Measurements from ENCODE around the gene GNG4.
"Not testable (repeated sequence)": the region's sequence is repeated elsewhere in the genome, so short reads cannot be mapped to it uniquely, and the experiment has no call there.

Gene GNG4

DNA sequence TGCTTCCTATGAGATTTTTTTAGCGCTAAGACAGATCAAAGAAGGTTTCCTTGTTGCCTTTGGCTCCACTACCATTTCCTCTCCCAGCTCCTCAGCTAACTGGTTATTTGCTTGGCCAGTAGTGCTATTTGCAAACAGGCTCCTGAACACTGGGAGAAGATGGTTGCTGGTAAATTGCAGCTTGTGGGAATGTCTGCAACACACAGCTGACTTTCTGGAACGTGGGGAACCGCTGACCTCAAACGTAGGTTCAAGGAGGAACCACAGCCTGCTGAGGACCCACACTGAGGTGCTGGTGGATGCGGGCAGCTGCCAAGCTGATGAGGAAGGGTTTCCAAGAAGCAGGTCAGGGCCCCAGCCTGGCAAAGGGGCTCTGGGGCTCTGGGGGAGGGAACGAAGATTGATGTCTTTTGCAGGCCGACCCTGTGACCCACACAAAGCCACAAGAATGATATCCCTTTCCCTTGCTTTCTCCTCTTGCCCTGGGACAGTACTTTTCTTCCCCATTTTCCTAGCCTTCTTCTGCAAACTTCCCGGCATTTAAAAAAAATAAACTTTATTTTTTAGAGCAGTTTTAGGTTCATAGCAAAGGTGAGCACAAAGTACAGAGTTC, 24.8 kb downstream of the GNG4 start:
- DNase-seq, result no peak

DNA sequence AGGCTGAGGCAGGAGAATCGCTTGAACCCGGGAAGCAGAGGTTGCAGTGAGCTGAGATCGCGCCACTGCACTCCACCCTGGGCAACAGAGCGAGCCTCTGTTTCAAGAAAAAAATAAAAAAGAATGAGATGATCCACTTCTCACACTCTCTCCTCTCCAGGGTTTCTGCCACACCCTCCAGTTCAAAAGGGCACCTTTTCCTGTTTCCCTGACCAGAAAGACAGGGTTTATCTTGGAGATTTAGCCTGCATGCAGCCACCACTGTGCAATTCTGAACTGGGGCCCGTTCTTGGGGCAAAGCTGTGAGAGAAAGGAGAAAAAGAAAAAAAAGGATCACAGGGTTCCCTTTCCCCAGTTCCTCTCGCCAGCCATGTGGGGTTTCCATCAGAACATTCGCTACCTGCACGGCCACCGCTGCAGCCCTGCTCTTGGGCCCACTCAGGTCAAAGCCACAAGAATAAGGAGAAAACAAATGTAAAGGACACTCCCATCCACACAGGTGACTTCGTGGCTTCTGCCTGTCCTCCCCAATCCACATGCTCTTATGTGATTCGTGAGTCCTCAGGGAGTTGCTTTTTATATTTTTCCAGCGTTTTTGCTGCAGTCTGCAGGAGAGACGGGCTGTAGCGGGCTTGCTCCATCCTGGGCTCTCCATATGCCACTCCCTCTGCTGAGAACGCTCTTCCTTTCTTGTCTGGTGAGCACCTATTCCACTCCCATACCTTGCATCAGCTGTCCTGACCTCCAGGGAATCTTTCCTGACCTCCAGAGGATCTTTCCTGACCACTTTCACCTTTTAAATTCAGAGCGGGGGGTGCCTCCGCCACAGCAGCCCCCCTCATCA, 26.4 kb downstream of the GNG4 start:
- no peak for DNase-seq

DNA sequence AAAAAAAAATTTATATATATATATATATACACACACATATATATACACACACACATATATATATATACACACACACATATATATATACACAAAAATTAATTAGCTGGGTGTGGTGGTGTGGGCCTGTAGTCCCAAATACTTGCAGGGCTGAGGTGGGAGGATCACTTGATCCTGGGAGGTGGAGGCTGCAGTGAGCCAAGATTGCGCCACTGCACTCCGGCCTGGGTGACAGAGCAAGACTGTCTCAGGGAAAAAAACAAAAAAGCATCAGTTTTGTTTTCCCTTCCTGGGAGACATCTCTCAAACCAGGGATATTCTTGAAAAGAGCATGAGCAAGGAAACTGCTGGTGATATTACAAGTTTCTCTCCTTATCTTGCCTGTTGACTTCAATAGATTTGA, 30.4 kb downstream of the GNG4 start:
- DNase-seq, result not testable (repeated sequence)

DNA sequence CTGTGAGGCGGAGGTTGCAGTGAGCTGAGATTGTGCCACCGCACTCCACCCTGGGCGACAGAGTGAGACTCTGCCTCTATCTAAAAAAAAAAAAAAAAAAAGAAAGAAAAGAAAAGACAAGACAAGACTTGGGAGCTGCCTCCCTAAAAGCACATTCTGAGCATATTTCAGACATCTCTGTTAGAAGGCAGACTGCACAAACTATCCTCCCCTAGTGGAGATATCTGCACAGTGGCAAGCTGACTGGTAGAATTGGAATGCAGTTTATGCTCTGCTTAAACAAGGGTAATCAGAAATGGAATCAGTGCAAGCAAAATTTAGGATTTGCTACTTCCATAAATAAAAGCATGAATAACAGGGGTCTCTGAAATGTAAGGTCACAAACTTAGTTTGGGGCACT, 31.8 kb downstream of the GNG4 start:
- DNase-seq, result no peak

DNA sequence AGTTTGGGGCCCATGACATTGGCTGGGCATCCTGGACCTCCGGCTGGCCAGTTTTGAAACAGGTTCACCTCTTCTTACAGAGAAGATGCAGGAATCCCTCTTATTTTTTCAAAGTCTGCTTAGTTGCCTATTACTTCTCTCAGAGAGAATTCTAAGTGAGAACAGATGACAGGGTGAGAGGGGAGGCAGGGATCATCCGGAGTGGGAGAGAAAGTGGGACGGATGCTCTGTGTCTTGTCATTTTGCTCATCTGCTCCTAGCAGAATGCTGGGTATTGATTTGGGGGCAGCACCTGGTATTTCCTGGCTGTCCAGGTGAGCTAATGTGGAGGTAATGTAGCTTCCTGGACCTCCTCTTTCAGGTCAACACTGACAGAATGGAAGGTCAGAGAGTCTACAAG, 32.4 kb downstream of the GNG4 start:
- no peak for DNase-seq

DNA sequence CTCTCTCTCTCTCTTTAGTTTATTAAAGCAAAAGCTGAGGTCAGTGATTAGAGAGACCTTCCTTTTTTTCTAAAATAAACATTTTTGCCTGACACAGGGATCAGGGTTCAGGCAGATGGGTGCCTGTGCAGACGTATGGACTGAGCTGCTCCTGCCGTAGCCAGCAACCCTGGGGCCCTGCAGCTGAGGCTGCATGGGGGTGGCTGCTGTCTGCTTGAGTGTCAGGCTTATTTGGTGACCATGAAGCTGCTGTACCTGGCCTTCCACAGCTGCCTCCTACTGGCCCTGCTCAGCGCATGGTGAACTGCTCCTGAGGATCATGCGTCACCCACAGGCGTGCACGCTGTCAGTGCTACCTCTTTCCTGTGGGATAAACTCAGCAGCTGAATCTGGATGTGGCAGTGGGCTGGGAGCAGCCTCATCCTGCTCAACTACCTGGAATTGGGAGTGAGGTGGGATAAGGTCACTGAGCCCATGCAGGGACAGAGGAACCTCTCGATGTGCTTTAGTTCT, 35.1 kb downstream of the GNG4 start:
- no peak for DNase-seq

DNA sequence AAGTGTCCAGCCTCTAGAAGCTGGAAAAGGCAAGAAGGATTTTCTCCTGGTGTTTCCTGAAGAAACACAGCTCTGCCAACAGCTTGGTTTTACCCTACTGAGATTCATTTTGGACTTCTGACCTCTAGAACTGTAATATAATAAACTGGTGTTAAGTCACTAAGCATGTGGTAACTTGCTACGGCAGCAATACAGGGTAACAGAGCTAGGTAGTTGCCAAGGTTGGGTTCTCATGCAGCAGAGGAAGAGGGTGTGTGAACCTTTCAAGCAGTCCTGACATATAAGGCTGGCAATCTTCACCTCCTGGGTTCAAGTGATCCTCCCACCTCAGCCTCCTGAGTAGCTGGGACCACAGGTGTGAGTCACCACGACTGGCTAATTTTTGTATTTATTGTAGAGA, 36.0 kb downstream of the GNG4 start:
- no peak for DNase-seq

DNA sequence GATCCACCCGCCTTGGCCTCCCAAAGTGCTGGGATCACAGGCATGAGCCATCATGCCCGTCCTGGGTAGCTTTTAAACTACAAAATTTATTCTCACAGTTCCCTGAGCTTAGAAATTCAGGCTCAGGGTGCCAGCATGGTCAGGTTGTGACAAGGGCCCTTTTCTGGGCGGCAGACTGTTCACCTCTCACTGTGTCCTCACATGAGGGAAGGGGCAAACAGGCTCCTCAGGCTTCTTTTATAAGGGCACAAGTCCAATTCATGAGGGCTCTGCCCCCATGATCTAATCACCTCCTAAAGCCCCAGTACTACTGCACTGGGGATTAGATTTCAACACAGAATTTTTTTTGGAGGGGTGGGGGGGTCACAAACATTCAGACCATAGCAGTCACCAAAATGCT, 36.8 kb downstream of the GNG4 start:
- DNase-seq, result no peak

DNA sequence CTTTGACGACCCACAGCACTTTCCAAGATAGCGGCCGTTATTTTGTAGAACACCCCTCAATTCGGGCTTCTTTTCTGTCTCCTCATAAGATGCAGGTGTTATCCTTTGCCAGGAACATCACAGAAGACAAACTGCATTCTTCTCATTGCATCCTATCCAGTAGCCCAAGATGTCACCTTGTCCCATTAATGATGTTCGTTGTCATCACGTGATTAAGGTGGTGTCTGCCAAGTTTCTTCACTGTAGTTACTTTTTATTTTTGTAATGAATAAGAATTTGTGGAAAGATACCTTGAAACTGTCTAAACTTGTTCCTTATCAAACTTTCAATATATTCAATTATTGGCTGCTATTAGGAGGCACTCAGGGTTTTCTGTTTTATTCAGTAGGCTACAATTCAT, 39.4 kb downstream of the GNG4 start:
- DNase-seq, result no peak

DNA sequence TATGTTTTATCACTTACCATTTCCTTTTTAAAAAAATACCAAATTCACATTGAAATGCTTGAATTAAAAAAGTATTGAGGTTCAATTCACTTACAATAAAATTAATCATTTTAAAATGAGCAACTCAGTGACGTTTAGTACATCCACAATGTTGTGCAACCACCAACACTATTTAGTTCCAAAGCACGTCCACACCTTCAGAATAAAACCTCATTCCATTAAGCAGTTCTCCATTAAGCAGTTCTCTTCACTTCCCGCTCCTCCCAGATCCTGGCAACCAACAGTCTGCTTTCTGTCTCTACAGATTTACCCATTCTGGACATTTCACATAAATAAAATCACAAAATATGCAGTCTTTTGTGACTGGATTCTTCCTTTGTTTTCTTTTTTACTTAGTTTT, 41.3 kb downstream of the GNG4 start:
- DNase-seq, result no peak

DNA sequence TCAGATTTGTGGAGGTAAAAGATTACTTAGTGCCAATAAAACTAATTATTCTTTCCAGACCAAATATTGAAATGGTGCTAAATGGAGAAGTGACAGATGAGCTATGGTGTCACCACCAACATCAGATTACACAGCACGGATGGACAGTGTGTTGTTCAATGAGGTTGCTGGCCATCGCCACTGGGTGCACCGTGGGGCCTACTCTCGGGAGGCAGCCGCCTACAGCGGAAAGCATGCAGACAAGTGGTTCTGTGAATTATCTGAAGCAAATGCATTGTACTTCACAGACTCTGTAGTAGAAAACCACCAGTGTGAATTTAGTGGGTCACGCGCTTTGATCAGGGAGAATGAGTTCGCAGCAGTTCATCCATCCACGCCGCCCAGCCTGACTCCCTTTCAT, 42.3 kb downstream of the GNG4 start:
- no peak for DNase-seq

DNA sequence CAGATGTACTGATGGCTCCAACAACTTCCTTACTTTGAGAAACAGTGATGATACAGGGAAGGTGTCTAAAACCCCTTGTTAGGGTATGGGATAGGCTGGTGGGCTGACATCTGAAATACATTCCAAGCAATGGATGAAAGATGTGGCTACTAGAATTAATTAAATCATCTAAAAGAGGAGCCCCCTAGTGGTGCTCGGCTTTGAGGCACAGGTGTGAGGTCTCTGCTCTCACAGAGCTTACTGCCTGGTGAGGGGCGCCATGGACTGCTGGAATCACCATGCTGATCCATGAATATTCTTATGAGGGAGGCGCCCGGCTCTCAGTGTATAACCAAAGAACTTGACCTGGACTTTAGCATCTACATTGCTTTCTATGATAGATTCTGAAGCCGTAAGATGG, 48.5 kb downstream of the GNG4 start:
- peak; percentile 18 to 47 for DNase-seq

DNA sequence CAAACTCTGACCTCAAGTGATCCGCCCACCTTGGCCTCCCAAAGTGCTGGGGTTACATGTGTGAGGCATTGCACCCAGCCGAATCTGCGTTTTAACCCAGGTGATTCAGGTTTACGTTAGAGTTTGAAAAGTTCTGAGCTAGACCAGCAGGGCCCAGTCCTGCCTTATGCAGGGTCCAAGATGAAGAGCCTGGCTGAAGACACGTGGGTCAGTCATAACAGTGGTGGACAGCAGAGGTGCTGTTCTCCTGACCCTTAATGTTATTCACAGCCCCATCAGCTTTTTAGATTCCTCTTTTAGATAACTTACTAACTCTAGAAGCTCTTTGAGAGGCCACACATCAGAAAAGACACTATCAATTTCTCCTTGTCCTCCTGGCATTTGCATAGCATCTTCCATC, 50.0 kb downstream of the GNG4 start:
- DNase-seq, result no peak

DNA sequence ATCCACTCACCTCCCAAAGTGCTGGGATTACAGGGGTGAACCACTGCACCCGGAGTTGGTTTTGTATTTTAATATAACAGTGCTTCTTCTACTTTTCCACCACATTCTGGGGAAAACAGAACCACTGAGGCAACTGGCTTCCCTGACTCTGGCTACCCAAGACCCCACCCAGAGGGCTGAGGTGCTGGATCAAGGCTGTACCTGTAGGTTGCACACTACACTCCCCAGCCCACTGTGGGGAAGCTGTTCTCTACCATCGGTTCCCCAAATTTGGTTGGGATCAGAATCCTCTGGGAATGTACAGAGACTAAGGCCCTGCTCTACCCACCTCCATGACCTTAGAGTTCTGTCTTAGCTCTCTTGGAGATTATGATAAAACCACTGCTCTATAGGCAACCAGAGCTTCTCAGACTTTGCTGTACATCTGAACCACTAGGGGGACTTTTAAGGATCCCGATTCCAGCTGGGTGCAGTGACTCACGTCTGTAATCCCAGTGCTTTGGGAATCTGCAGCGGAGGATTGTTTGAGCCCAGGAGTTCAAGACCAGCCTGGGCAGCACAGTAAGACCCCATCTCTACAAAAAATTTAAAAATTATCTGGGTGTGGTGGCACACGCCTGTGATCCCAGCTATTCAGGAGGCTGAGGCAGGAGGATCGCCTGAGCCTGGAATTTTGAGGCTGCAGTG, 51.6 kb downstream of the GNG4 start:
- DNase-seq, result peak in 1 of 2 experiments; percentile 23

DNA sequence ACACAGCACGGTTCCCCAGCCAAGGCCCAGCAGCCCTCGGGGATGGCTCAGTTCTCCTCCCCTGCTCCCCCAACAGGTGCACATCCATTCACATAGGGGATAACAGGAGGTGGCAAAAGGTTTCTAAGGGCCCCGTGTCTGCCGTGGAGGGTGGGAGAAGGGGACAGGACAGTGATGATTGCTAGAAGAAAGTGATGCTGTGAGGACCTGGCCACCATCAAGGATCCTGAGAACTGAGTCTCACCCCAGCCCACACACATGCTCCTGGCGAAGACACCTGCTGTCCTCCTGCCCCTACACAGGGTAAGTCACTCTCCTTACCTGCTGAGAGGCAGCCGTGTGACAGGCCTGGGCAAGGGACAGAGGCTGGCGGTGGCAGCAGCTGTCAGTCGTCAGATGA, 54.5 kb downstream of the GNG4 start:
- no peak for DNase-seq

DNA sequence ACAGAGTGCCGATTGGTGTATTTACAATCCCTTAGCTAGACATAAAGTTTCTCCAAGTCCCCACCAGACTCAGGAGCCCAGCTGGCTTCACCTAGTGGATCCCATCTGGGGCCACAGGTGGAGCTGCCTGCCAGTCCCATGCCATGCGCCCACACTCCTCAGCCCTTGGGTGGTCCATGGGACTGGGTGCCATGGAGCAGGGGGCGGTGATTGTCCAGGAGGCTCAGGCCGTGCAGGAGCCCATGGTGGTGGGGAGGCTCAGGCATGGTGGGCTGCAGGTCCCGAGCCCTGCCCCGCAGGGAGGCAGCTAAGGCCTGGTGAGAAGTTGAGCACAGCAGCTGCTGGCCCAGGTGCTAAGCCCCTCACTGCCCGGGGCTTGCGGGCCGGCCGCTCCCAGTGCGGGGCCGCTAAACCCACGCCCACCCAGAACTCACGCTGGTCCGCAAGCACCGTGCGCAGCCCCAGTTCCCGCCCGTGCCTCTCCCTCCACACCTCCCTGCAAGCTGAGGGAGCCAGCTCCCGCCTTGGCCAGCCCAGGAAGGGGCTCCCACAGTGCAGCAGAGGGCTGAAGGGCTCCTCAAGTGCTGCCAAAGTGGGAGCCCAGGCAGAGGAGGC, 55.2 kb downstream of the GNG4 start:
- not testable (repeated sequence) for DNase-seq

DNA sequence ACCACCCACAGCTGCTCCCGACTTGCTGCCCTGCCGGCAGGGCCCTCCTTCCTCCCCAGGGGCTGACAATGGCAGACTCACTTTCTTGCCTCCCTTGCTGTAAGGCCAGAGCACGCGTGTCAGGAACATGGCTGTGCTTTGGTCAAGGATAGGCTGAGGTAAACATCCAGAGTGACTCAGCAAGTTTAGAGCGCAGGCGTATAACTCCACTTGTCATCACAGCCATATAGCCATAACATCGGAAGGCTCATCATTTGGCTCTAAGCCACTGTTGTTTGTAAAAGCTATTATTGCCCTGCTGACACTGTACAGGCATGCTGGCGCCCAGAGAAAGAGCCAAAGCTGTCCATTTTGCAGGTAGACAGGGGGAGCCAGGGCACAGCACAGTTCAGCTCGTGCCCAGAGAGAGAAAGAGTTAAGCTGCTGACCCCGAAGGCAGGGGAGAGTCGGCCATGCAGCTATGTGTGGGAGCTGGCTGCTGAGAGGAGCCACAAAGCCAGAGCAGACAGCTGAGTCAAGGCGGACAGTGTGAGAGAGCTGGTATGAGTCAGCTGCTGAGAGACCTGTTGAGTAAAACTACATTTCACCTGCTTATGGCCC, 60.6 kb downstream of the GNG4 start:
- no peak for DNase-seq

DNA sequence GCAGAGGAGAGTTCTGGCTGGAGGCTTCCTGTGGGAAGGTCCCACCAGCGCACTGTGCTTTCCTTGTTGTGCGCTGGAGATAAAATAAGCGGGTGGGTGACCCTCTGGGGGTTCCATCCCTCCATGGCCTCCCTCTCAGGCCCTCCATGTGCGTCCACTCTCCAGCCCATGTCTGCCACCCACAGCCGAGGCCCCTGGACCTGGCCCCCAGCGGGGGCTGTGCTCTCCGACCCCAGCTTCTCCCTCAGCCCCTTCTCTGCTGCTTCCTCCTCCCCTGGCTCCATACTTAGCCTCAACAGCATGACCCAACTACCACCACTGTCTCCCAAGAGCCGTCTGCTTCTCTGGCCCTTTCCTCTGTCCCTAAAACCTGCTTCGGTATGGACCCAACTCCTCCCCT, 61.4 kb downstream of the GNG4 start:
- no peak for DNase-seq

DNA sequence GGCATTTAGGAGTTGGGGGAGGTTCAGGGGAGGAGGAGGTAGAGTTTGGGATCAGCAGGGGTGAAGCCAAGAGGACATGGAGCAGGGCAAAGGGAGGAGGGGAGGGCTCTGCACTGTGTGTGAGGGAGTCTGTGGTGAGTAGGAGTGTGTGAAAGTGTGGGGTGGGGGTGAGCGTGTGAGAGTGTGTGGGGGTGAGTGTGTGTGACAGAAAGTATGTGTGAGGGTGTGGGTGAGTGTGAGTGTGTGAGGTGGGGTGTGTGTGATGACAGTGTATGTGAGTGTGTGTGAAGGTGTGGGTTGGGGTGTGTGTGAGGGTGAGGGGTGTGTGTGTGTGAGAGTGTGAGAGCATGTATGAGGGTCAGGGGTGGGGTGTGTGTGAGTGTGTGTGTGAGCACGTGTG, 62.6 kb downstream of the GNG4 start:
- no peak for DNase-seq

DNA sequence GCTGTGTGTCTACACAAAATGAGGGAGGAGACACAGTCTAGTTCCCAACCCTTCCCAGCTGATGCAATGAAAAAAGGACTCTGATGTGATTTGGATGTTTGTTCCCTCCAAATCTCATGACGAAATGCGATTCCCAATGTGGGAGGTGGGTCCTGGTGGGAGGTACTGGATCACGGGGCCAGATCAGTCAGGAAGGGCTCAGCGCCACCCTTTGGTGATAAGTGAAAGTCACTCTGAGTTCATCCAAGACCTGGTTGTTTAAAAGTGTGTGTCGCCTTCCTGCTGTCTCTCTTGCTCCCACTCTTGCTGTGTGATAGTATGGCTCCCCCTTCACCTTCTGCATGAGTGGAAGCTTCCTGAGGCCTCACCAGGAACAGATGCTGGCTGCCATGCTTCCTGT, 63.2 kb downstream of the GNG4 start:
- DNase-seq, result no peak

DNA sequence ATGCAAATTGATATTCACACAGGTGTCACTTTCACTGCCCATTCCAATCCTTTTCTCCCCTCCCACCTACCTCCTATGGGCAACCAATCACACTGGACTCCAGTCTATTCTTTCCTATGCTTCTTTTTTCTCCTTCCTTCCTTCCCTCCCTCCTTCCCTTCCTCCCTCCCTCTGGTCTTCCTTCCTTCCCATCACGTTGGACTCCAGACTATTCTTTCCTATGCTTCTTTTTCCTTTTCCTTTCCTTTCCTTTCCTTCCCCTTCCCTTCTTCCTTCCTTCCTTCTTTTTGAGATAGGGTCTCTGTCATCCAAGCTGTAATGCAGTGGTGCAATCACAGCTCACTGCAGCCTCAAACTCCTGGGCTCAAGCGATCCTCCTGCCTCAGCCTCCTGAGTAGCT, 64.6 kb downstream of the GNG4 start:
- no peak for DNase-seq

DNA sequence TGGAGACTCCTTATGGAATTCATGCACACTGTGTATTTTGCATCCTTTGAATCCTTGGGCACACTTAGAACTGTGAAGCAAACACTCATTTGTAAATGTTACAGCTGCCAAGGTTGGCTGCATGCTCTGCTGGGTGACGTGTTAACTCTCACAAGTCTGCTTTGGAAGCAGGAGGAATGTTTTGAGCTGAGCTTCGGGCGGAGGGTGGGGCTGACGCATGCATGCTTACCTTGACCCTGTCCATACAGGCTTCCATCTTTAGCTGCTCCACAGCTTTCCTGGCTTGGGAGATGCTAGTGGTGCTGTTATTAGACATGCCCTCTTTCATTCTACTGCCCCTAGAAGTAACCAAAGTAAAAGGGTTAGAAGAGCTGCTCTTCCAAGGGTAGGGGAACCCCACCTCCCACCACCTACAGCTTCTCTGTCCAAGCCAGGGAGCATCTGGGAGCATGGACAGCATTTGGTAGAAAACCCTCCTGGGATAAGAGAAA, 66.0 kb downstream of the GNG4 start:
- DNase-seq, result no peak

DNA sequence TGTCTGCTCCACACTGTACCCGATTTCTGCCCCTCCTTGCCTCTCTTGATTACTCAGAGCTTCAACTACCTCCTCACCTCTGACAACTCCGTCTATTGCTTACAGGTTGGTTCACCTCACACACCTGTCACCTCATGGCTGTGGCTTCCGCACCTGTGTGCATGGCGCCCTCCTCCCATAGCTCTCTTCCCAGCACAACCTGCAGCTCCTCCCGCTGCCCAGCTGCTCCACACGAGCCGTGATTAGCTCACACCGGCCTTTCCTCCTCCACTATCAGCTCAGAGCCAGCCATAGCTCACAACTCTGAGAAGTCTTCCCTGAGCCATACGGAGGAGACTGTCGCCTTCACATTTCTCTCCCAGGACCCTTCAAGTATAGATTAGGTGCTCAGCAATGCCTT, 67.5 kb downstream of the GNG4 start:
- no peak for DNase-seq

Data from AML-193 (cell line).